CD4-positive, CD25-positive, alpha-beta regulatory T cell (primary cell): Measurements from ENCODE around the gene LRP1-AS. TPM values are rescaled to one million over a fixed set of nuclear protein-coding genes. Genes with fewer than 3 reads are reported as not detected.
"Not testable (repeated sequence)": the region's sequence is repeated elsewhere in the genome, so short reads cannot be mapped to it uniquely, and the experiment has no call there.

Experiments used
- ATAC-seq, 2 donors: fragments of 150-1000 bp; cut with Tn5 transposase; one replicate each; pipeline ENCODE4 v1.10.0; 2021; ENCODE audit warnings: low read depth in 2 of 2, moderate number of reproducible peaks in 2 of 2, moderate library complexity in 1 of 2
- DNase-seq, 3 donors: peaks; one replicate each; pipeline versions ENCODE4 v3.0.0 to v3.0.0-alpha.2; 2012 to 2022; ENCODE audit warnings: mixed read lengths in 1 of 3
- H3K27ac ChIP-seq: one replicate; pipeline ENCODE4 v1.7.0; 2013; ENCODE audit warnings: mild to moderate bottlenecking, low read length; ENCODE audit not compliant: insufficient read depth, poor library complexity, severe bottlenecking
- H3K27me3 ChIP-seq: one replicate; pipeline ENCODE4 v1.7.0; 2013; ENCODE audit warnings: low read length; ENCODE audit not compliant: control insufficient read depth, insufficient read depth
- H3K36me3 ChIP-seq: one replicate; pipeline ENCODE4 v1.7.0; 2013; ENCODE audit warnings: mild to moderate bottlenecking, low read length, moderate library complexity; ENCODE audit not compliant: control insufficient read depth, insufficient read depth
- H3K4me1 ChIP-seq: 2 replicates; pipeline ENCODE4 v1.7.0; 2013; ENCODE audit warnings: mild to moderate bottlenecking, low read length; ENCODE audit not compliant: insufficient read depth, control insufficient read depth, poor library complexity, severe bottlenecking
- H3K4me3 ChIP-seq: one replicate; pipeline ENCODE4 v1.7.0; 2013; ENCODE audit warnings: low read depth, mild to moderate bottlenecking, low read length, moderate library complexity
- H3K9me3 ChIP-seq, 2 experiments: 1 replicate in 1 of 2; 2 replicates in 1 of 2; pipeline ENCODE4 v1.7.0; 2013; ENCODE audit warnings: low read length in 2 of 2, mild to moderate bottlenecking in 1 of 2, moderate library complexity in 1 of 2; ENCODE audit not compliant: control insufficient read depth in 2 of 2
- H3K27ac Mint-ChIP-seq, 3 donors: one replicate each; pipeline ENCODE4 v1.8.0; 2020 to 2022; ENCODE audit warnings: mild to moderate bottlenecking in 3 of 3, mixed read lengths in 3 of 3, moderate library complexity in 2 of 3
- H3K27me3 Mint-ChIP-seq: one replicate; pipeline ENCODE4 v1.8.0; 2022; ENCODE audit warnings: mild to moderate bottlenecking, mixed read lengths
- H3K36me3 Mint-ChIP-seq: one replicate; pipeline ENCODE4 v1.8.0; 2020; ENCODE audit warnings: mixed read lengths
- H3K4me1 Mint-ChIP-seq, 4 donors: one replicate each; pipeline ENCODE4 v1.8.0; 2020 to 2022; ENCODE audit warnings: mixed read lengths in 4 of 4, mild to moderate bottlenecking in 1 of 4
- H3K4me3 Mint-ChIP-seq, 4 donors: one replicate each; pipeline ENCODE4 v1.8.0; 2020 to 2022; ENCODE audit warnings: mild to moderate bottlenecking in 4 of 4, mixed read lengths in 4 of 4, moderate library complexity in 3 of 4
- H3K9me3 Mint-ChIP-seq, 7 donors: one replicate each; pipeline ENCODE4 v1.8.0; 2020 to 2022; ENCODE audit warnings: mixed read lengths in 7 of 7, mild to moderate bottlenecking in 3 of 7, moderate library complexity in 2 of 7
- polyA plus RNA-seq, 4 donors: library from polyadenylated mRNA; unstranded; fragments of 300-500 nt; fragmentation: Illumina TruSeq; gene quantifications; one replicate each; pipeline ENCODE4 v1.2.3, GENCODE V29; 2021
- total RNA-seq: library from RNA; stranded (reverse); gene quantifications from one replicate; pipeline ENCODE4 v1.2.3, GENCODE V29; 2022

LRP1-AS gene
- total and polyA plus RNA-seq, 5 donors from 2014 or later = not detected

- peak within 1 kb of the TSS; percentile 85 to 94 (median 88) for H3K4me3 Mint-ChIP-seq
- no peaks in the 10 kb centered on the region for H3K36me3 Mint-ChIP-seq
- Histone ChIP-seq H3K4me1 (peaks cover 22% of the 10 kb centered on the region), H3K36me3 (no peaks in the 10 kb centered on the region), H3K4me3 (peak within 1 kb of the TSS; percentile 32), H3K27ac (peak within 1 kb of the TSS; percentile 20), H3K27me3 (peaks cover 7% of the 10 kb centered on the region), H3K9me3 (peaks cover 0 to 3% of the 10 kb centered on the region in 2 experiments)
- H3K4me1 Mint-ChIP-seq = peaks cover 4 to 29% (median 14%) of the 10 kb centered on the region in 4 donors
- H3K27ac Mint-ChIP-seq = peak within 1 kb of the TSS in 2 of 3 donors; percentile 37 to 50
- peaks cover 54% of the 10 kb centered on the region for H3K27me3 Mint-ChIP-seq
- peak; percentile 68 to 75 (median 73) for DNase-seq
- peaks cover 0 to 3% (median 0%) of the 10 kb centered on the region in 7 donors for H3K9me3 Mint-ChIP-seq
- ATAC-seq = peak; percentile 58 to 59
Measured at GRCh38 chr12:57127726-57128518, 19.5 kb downstream of the LRP1-AS start, which contains the start of gene LRP1. LRP1 (plus strand) TSS chr12:57128483; CDS start chr12:57128965, 482 bp downstream.

GRCh38 chr12:57127101-57127725 lies 20.2 kb downstream of the LRP1-AS start:
- Histone ChIP-seq H3K4me3 (peak overlapping the region; percentile 32), H3K4me1 (peaks cover 22% of the 10 kb centered on the region), H3K36me3 (no peaks in the 10 kb centered on the region), H3K9me3 (peaks cover 0 to 3% of the 10 kb centered on the region in 2 experiments), H3K27ac (no peak overlapping the region), H3K27me3 (peaks cover 7% of the 10 kb centered on the region)
- ATAC-seq = peak in 1 of 2 donors; percentile 14
- H3K36me3 Mint-ChIP-seq = no peaks in the 10 kb centered on the region
- peaks cover 0 to 3% (median 0%) of the 10 kb centered on the region in 7 donors for H3K9me3 Mint-ChIP-seq
- H3K27me3 Mint-ChIP-seq = peaks cover 54% of the 10 kb centered on the region
- H3K27ac Mint-ChIP-seq = no peak overlapping the region
- DNase-seq = peak; percentile 26 to 51 (median 41)
- peaks cover 4 to 29% (median 14%) of the 10 kb centered on the region in 4 donors for H3K4me1 Mint-ChIP-seq
- peak overlapping the region; percentile 85 to 88 (median 86) for H3K4me3 Mint-ChIP-seq

- H3K27me3 Mint-ChIP-seq = peaks cover 49% of the 10 kb centered on the region
- no peak for DNase-seq
Measured at GRCh38 chr12:57126561-57126960, 20.9 kb downstream of the LRP1-AS start.

GRCh38 chr12:57126061-57126460 lies 21.4 kb downstream of the LRP1-AS start:
- peak overlapping the region in 2 of 4 donors; percentile 41 to 85 for H3K4me3 Mint-ChIP-seq

More at GRCh38 chr12:57126561-57126960, 20.9 kb downstream of the LRP1-AS start:
- no peak for ATAC-seq
- H3K27ac Mint-ChIP-seq = no peak overlapping the region
- peaks cover 4 to 29% (median 14%) of the 10 kb centered on the region in 4 donors for H3K4me1 Mint-ChIP-seq
- H3K36me3 ChIP-seq = no peaks in the 10 kb centered on the region
- H3K4me3 ChIP-seq = no peak overlapping the region
- no peak overlapping the region for H3K27ac ChIP-seq
- H3K4me3 Mint-ChIP-seq = peak overlapping the region in 3 of 4 donors; percentile 38 to 87 (median 85)
- peaks cover 0 to 3% (median 0%) of the 10 kb centered on the region in 7 donors for H3K9me3 Mint-ChIP-seq
- peaks cover 22% of the 10 kb centered on the region for H3K4me1 ChIP-seq
- peaks cover 7% of the 10 kb centered on the region for H3K27me3 ChIP-seq
- no peaks in the 10 kb centered on the region for H3K36me3 Mint-ChIP-seq
- peaks cover 0 to 3% of the 10 kb centered on the region in 2 experiments for H3K9me3 ChIP-seq

GRCh38 chr12:57124261-57124877 lies 23.1 kb downstream of the LRP1-AS start:
- H3K9me3 Mint-ChIP-seq = peaks cover 0 to 3% (median 0%) of the 10 kb centered on the region in 7 donors
- Histone ChIP-seq H3K27me3 (peaks cover 7% of the 10 kb centered on the region), H3K4me3 (no peak overlapping the region), H3K36me3 (no peaks in the 10 kb centered on the region), H3K27ac (no peak overlapping the region), H3K9me3 (peaks cover 0 to 3% of the 10 kb centered on the region in 2 experiments), H3K4me1 (peaks cover 22% of the 10 kb centered on the region)
- no peaks in the 10 kb centered on the region for H3K36me3 Mint-ChIP-seq
- peak overlapping the region in 1 of 3 donors; percentile 87 for H3K27ac Mint-ChIP-seq
- peak overlapping the region in 2 of 4 donors; percentile 27 to 85 for H3K4me3 Mint-ChIP-seq
- DNase-seq = peak; percentile 70 to 75 (median 74)
- peaks cover 28% of the 10 kb centered on the region for H3K27me3 Mint-ChIP-seq
- ATAC-seq = peak; percentile 62 to 83
- H3K4me1 Mint-ChIP-seq = peaks cover 4 to 18% (median 10%) of the 10 kb centered on the region in 4 donors

More at GRCh38 chr12:57126061-57126460, 21.4 kb downstream of the LRP1-AS start:
- peaks cover 0 to 3% (median 0%) of the 10 kb centered on the region in 7 donors for H3K9me3 Mint-ChIP-seq
- Histone ChIP-seq H3K4me3 (no peak overlapping the region), H3K27ac (no peak overlapping the region), H3K9me3 (peaks cover 0 to 3% of the 10 kb centered on the region in 2 experiments), H3K36me3 (no peaks in the 10 kb centered on the region), H3K4me1 (peaks cover 22% of the 10 kb centered on the region), H3K27me3 (peaks cover 7% of the 10 kb centered on the region)
- no peak overlapping the region for H3K27ac Mint-ChIP-seq
- ATAC-seq (no peak), DNase-seq (no peak)
- H3K4me1 Mint-ChIP-seq = peaks cover 4 to 26% (median 14%) of the 10 kb centered on the region in 4 donors
- H3K27me3 Mint-ChIP-seq = peaks cover 44% of the 10 kb centered on the region
- H3K36me3 Mint-ChIP-seq = no peaks in the 10 kb centered on the region

- Histone ChIP-seq H3K27me3 (peaks cover 7% of the 10 kb centered on the region), H3K36me3 (no peaks in the 10 kb centered on the region), H3K4me3 (no peak overlapping the region), H3K9me3 (peaks cover 0 to 3% of the 10 kb centered on the region in 2 experiments), H3K27ac (no peak overlapping the region), H3K4me1 (peaks cover 18% of the 10 kb centered on the region)
- H3K27ac Mint-ChIP-seq = no peak overlapping the region
- DNase-seq (no peak), ATAC-seq (no peak)
- H3K4me3 Mint-ChIP-seq = peak overlapping the region in 1 of 4 donors; percentile 36
- peaks cover 4 to 18% (median 10%) of the 10 kb centered on the region in 4 donors for H3K4me1 Mint-ChIP-seq
- H3K27me3 Mint-ChIP-seq = peaks cover 28% of the 10 kb centered on the region
- H3K9me3 Mint-ChIP-seq = peaks cover 0 to 3% (median 0%) of the 10 kb centered on the region in 7 donors
- peaks cover 2% of the 10 kb centered on the region for H3K36me3 Mint-ChIP-seq
Measured at GRCh38 chr12:57123813-57124212, 23.6 kb downstream of the LRP1-AS start.

- not testable (repeated sequence) for H3K9me3 Mint-ChIP-seq, H3K4me3 Mint-ChIP-seq, H3K27ac Mint-ChIP-seq, H3K36me3 Mint-ChIP-seq, H3K27me3 ChIP-seq, DNase-seq, H3K4me1 Mint-ChIP-seq, H3K4me1 ChIP-seq, ATAC-seq, H3K27ac ChIP-seq, H3K4me3 ChIP-seq, H3K9me3 ChIP-seq, H3K36me3 ChIP-seq
- peaks cover 22% of the 10 kb centered on the region for H3K27me3 Mint-ChIP-seq
Measured at GRCh38 chr12:57120718-57121117, 26.7 kb downstream of the LRP1-AS start.
